ENCODE results near the gene LANCL2. TPM values are rescaled to one million over a fixed set of nuclear protein-coding genes. Genes with fewer than 3 reads are reported as not detected.
"Not testable (repeated sequence)": the region's sequence is repeated elsewhere in the genome, so short reads cannot be mapped to it uniquely, and the experiment has no call there.

LANCL2 gene
- total and polyA plus RNA-seq, 2 experiments from 2014 or later = 11.7 to 13.8 TPM

DNA sequence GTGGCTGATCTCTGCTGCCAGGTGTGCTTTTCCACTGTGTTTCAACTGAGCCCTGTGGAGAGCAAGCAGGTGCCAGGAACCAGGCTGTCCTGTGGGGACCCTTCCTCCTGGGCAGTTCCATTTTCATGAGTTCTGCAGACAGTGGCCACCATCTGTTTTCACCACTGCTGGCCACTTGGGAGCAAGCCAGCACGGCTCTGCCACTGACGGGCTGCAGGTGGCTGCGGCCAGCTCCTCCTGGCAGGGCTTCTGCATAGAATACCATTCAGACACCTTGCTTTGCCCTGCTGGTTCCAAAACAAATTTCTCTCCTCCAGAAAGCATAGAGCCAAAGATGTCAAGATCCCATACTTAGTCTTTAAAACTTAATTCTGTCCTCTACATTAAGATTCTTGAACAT is 48.3 kb downstream of the LANCL2 start:
- in situ Hi-C loops (cut with MboI) = loop anchor here (10.0 kb wide), 1 partner anchor 639 kb away; no protein-coding TSS in a partner anchor
- Histone ChIP-seq H3K4me2 (ENCODE audit: unreplicated experiment) (no peak overlapping the region), H3K36me3 (ENCODE audit: low read depth) (no peaks in the 10 kb centered on the region), H3K4me3 (no peak overlapping the region), H2AFZ (no peak overlapping the region), H4K20me1 (ENCODE audit: insufficient read depth) (no peaks in the 10 kb centered on the region), H3F3A (ENCODE audit: insufficient read depth) (no peaks in the 10 kb centered on the region), H3K79me2 (ENCODE audit: insufficient read depth) (no peaks in the 10 kb centered on the region), H3K4me1 (ENCODE audit: insufficient read depth) (no peaks in the 10 kb centered on the region), H3K9me2 (ENCODE audit: insufficient read depth) (no peaks in the 10 kb centered on the region), H3K27me3 (replicated peaks; ENCODE audit: insufficient read depth) (no peaks in the 10 kb centered on the region), H3K9ac (no peak overlapping the region), H3K9me3 (ENCODE audit: low read depth) (no peaks in the 10 kb centered on the region), H3K27ac (no peak overlapping the region)
- 90 to 100% methylated on average over 3 of the region's 3 CpGs for WGBS, 2 experiments (ENCODE audit: low coverage in 1 of 2, low lambda C conversion rate in 2 of 2, missing lambda C conversion rate in 2 of 2)
- DNase-seq = no peak
- TF ChIP-seq EZH2 (IDR thresholded peaks at IDR 0.05; ENCODE audit: insufficient read depth, poor library complexity, severe bottlenecking) (no peak), EZH2phosphoT487 (IDR thresholded peaks at IDR 0.05; ENCODE audit: insufficient read depth, low read depth) (no peak)

DNA sequence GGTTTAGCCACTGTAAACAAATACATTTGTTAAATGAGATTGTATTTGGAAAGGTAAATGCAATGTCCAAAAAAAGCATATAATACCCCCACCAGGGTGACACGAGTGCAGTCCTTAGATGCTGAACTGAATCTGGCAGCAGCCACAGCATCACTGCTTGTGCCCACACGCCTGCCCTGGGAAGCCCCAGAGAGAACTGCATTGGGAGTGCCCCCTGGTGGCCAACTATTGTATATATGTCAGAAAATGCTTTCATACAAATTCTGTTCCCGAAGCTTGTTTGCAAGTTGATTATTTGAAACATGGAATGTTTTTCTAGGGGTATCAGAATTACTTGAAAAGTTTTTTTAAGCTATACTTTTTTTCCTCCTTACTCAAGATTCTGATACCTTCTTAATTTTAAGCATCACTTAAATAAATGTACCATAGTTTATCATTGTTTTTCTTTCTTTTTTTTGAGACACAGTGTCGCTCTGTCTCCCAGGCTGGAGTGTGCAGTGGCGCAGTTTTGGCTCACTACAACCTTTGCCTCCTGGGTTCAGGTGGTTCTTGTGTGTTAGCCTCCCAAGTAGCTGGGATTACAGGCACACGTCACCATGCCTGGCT is 50.1 kb downstream of the LANCL2 start:
- DNase-seq = peak; percentile 91
- no peak overlapping the region for H3K27ac ChIP-seq
- no peaks in the 10 kb centered on the region for H3K9me3 ChIP-seq (ENCODE audit: low read depth)
- no peak overlapping the region for H3K9ac ChIP-seq
- H3K9me2 ChIP-seq (ENCODE audit: insufficient read depth) = no peaks in the 10 kb centered on the region
- 40 to 46% methylated on average over 6 of the region's 6 CpGs for WGBS, 2 experiments (ENCODE audit: low coverage in 1 of 2, low lambda C conversion rate in 2 of 2, missing lambda C conversion rate in 2 of 2)
- peaks cover 1% of the 10 kb centered on the region; the same call in 1 of the 2 replicates for H3K4me1 ChIP-seq (ENCODE audit: insufficient read depth)
- in situ Hi-C loops (cut with MboI) = loop anchor here (10.0 kb wide), 1 partner anchor 640 kb away; no protein-coding TSS in a partner anchor
- H2AFZ ChIP-seq = no peak overlapping the region
- H3K36me3 ChIP-seq (ENCODE audit: low read depth) = no peaks in the 10 kb centered on the region
- TF ChIP-seq EZH2phosphoT487 (IDR thresholded peaks at IDR 0.05; ENCODE audit: insufficient read depth, low read depth) (no peak), EZH2 (IDR thresholded peaks at IDR 0.05; ENCODE audit: insufficient read depth, poor library complexity, severe bottlenecking) (no peak)
- H3K4me2 ChIP-seq (ENCODE audit: unreplicated experiment) = no peak overlapping the region
- no peaks in the 10 kb centered on the region for H3K79me2 ChIP-seq (ENCODE audit: insufficient read depth)
- H3F3A ChIP-seq (ENCODE audit: insufficient read depth) = 0 out of 2 replicates have a peak, but pooled peaks cover under 1% of the 10 kb centered on the region
- H4K20me1 ChIP-seq (ENCODE audit: insufficient read depth) = no peaks in the 10 kb centered on the region
- H3K27me3 ChIP-seq (replicated peaks; ENCODE audit: insufficient read depth) = no peaks in the 10 kb centered on the region
- no peak overlapping the region for H3K4me3 ChIP-seq

DNA sequence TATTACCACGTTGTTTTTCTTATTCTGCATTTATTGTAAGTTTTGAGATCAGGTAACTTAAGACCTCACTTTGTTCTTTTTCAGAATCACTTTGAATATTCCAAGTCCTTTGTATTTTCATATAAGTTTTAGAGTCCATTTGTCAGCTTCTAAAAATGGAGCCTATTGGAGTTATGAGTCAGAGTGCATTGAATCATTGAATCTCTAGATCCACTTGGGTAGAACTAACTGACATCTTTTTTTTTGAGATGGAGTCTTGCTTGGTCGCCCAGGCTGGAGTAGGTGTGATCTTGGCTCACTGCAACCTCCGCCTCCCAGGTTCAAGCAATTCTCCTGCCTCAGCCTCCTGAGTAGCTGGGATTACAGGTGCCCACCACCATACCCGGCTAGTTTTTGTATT is 52.3 kb downstream of the LANCL2 start:
- H4K20me1 ChIP-seq (ENCODE audit: insufficient read depth); H3K36me3 ChIP-seq (ENCODE audit: low read depth); H3K9me3 ChIP-seq (ENCODE audit: low read depth); H3K27me3 ChIP-seq (replicated peaks; ENCODE audit: insufficient read depth); H3K4me2 ChIP-seq (ENCODE audit: unreplicated experiment); H3K4me3 ChIP-seq; H2AFZ ChIP-seq; H3K27ac ChIP-seq; H3F3A ChIP-seq (ENCODE audit: insufficient read depth); H3K79me2 ChIP-seq (ENCODE audit: insufficient read depth); H3K9ac ChIP-seq; H3K9me2 ChIP-seq (ENCODE audit: insufficient read depth); H3K4me1 ChIP-seq (ENCODE audit: insufficient read depth): not testable (repeated sequence)
- 95% methylated on average over 4 of the region's 4 CpGs for WGBS, 2 experiments (ENCODE audit: low coverage in 1 of 2, low lambda C conversion rate in 2 of 2, missing lambda C conversion rate in 2 of 2)
- in situ Hi-C loops (cut with MboI) = loop anchor here (10.0 kb wide), 1 partner anchor 643 kb away; no protein-coding TSS in a partner anchor
- peak; percentile 44 for DNase-seq

DNA sequence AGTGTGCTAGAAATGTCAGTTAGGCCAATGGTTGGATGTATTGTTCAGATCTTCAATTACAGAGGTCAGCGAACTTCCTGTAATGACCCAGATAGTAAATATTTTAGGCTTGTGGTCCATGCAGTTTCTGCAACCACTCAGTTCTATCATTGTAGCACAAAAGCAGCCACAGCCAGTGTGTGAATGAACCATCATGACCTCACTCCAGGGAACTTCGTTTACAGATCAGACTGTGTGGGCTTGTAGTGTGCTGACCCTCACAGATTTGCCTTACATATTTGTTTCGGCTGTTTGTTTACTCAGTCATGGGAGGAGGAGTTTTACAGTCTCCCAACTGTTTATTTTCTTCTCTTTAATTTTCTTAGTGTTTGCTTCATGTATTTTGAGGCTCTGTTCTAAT is 55.4 kb downstream of the LANCL2 start:
- Histone ChIP-seq H3K27me3 (replicated peaks; ENCODE audit: insufficient read depth) (no peaks in the 10 kb centered on the region), H4K20me1 (ENCODE audit: insufficient read depth) (no peaks in the 10 kb centered on the region), H3F3A (ENCODE audit: insufficient read depth) (peaks cover 19% of the 10 kb centered on the region), H3K4me2 (ENCODE audit: unreplicated experiment) (no peak overlapping the region), H3K4me3 (no peak overlapping the region), H3K4me1 (ENCODE audit: insufficient read depth) (peaks cover 18% of the 10 kb centered on the region), H2AFZ (no peak overlapping the region), H3K9ac (no peak overlapping the region), H3K36me3 (ENCODE audit: low read depth) (no peaks in the 10 kb centered on the region), H3K9me3 (ENCODE audit: low read depth) (no peaks in the 10 kb centered on the region), H3K79me2 (ENCODE audit: insufficient read depth) (no peaks in the 10 kb centered on the region), H3K27ac (no peak overlapping the region), H3K9me2 (ENCODE audit: insufficient read depth) (no peaks in the 10 kb centered on the region)
- in situ Hi-C loops (cut with MboI) = loop anchor here (5.0 kb wide), 1 partner anchor 128 kb away; no protein-coding TSS in a partner anchor
- WGBS, 2 experiments (ENCODE audit: low coverage in 1 of 2, low lambda C conversion rate in 2 of 2, missing lambda C conversion rate in 2 of 2) = 31 to 33% methylated on average over 3 of the region's 3 CpGs
- peak; percentile 27 for DNase-seq
- TF ChIP-seq EZH2 (IDR thresholded peaks at IDR 0.05; ENCODE audit: insufficient read depth, poor library complexity, severe bottlenecking) = no peak
- TF ChIP-seq EZH2phosphoT487 (IDR thresholded peaks at IDR 0.05; ENCODE audit: insufficient read depth, low read depth) = no peak

All from GM23248 (cell line).